Raji (cell line): ENCODE data around the gene SYTL1.

Experiments used
- POLR2A ChIP-seq: IDR thresholded peaks from 2 replicates; pipeline ENCODE4 v1.6.1; 2011; ENCODE audit warnings: low read depth, low read length, control low read depth; ENCODE audit not compliant: insufficient read depth

Gene SYTL1

DNA sequence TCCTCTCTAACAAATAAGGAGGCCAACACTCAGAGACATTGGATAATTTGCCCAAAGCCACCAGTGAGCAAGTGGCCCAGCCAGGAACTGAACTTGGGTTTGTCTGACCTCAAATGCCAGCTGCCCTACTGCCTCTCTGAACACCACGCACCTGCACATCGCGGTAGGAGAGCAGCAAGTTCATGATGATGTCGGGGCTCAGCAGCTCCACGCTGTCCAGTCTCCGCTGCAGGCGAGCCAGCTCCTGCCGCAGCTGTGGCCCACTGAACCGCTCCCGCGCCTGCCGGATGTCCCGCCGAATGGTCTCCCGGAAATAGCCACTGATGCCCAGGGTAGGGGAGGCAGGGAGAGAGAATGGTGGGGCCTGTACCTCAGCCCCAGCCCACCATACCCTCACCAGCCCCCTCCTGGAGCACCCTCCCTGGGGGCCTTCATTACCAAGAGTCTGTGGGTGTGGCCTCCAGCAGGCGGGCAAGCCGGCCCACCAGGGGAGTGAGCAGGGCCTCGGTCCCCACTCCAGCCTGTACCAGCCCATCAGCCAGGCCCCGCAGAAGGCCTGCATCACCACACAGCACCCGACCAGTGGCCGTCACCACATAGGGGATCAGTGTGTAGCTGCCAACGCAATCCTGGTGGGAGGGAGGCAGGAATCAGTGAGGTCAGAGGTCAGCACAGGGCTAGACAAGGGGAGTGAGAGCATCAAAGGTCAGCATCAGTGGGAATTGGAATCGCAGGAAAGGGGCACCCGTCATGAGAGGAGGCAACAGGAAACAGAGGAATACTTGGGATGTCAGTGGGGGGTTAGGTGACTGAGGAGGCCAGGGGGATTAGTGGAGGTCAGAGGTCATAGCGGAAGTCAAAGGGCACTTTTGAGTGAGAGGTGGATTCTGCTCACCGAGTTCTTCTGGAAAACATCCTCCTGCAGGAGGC is 22.2 kb downstream of the SYTL1 start:
- no peak for TF ChIP-seq POLR2A

GRCh38 chr1:27364696-27365371 is 23.0 kb downstream of the SYTL1 start:
- no peak for TF ChIP-seq POLR2A

DNA sequence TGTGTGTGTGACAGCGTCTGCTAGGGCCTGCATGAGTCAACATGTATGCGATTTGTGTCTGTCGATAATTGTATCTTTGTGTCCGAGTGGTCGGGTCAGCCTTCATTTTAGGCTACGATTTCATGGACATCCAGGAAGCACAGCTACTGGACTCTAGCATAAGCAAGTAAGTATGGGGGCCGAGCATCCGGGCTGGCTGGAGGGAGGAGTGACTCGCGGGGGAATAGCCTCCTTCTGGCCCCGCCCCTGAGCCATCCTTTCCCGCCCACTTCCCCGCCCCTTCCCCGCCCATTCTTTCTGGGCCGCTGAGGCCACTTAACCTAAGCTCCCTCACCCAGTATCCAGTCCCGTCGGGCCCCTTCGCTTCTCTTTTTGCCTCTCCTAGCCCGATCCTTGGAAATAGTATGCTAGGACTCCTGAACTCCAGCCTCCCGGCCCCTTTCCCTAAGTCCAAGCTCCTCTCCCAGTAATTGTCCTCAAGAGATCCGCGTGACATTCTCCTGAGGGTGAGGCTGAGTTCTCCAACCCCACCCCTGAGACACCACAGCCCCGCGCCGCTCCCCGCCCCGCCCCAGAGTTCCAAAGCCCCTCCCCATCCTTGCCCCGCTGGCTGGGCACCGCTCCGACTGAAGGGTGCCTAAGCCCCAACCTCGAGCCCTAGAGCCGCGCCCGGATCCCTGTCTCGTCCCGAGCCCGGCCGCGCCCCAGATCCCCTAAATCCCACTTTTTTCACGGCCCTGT is 23.7 kb downstream of the SYTL1 start:
- peak; percentile 50; the same call in 1 of the 2 replicates for TF ChIP-seq POLR2A

DNA sequence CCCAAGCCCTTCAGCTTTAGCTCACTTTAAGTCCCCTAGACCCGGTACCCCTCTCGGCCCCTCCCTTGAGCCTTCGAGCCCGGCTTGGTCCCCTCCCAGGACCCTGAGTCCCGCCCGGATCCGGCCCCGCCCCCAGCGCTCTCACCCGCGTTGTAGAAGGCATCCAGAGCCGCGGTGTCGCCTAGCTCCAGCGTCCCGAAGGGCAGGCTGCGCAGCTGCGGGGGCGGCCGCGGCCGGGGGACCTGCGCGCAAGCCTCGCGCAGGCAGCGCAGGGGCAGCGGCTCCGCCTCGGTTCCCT is 24.2 kb downstream of the SYTL1 start:
- no peak for TF ChIP-seq POLR2A

DNA sequence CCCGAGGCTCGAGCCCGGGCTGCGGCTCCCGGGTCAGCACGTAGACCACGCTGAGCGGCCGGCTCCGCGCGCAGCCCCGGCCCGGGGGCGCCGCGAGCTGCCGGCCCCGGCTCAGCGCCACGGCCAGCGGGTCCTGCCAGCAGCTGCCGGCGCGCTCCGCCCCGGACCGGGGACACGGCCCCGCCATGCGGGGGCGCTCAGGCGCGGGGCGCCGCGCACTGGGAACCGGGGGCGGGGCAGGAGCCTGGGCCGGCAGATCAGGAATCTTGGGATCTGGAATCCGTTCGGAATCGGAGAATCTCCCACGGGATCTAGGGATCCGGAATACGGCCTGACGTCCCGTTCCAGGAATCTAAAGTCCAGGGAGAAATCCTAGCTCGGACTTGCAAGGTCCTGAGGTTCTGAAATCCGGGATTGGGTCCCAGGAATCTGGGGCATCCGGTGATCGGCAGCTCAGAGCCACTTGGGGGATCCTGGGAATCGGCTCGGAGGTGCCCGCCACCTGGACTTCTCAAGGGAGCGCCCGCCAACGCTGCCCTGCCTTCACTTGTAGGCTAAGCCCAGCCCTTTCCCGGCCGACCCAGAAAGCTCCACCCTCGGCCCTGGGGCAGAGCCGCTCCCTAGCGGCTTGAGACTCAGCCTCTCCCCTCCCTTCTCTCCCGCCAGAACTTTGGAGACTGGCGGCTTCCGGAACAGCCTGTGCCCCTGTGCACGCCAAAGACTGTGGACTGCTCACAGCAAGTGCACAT is 24.8 kb downstream of the SYTL1 start, which contains the start of gene MAP3K6:
Gene MAP3K6, minus strand, starts transcription at position 551 of the 749 bp plus-strand sequence. Its CDS starts 364 bp downstream, at position 187.
- no peak for TF ChIP-seq POLR2A

GRCh38 chr1:27367160-27367650 is 25.4 kb downstream of the SYTL1 start:
- TF ChIP-seq POLR2A: no peak

DNA sequence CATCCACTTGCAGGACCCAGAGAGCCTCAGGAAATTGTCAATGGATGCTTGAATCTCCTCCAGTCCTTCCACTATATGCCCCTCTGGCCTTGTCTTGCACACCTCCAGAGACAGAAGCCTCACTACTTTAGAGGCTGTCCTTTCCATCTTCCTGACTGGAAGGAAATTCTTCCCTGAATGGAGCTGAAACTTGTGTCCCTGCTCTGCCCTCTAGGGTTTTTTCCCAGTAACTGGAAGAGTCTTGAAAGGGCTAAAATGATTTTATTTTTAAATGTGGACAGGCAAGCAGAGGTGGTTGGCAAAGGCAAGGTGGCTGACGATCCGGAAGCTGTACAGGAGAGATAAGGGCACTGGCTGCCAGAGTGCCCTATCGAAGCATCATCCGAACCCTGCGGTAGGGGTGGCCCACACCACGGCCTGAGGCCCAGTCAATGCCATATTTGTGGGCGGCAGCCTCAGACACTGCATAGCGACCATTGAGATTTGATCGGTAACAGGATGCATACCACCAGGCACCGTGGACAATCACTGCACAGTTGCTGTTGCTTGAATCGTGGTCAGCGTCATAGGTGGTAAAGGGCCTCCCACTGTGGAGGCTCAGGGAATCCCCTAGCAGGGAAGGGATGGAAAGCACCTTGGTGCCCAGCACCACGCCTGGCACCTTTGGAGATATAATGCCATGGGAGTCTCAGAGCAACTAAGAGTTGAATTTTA is 27.2 kb downstream of the SYTL1 start:
- no peak for TF ChIP-seq POLR2A

DNA sequence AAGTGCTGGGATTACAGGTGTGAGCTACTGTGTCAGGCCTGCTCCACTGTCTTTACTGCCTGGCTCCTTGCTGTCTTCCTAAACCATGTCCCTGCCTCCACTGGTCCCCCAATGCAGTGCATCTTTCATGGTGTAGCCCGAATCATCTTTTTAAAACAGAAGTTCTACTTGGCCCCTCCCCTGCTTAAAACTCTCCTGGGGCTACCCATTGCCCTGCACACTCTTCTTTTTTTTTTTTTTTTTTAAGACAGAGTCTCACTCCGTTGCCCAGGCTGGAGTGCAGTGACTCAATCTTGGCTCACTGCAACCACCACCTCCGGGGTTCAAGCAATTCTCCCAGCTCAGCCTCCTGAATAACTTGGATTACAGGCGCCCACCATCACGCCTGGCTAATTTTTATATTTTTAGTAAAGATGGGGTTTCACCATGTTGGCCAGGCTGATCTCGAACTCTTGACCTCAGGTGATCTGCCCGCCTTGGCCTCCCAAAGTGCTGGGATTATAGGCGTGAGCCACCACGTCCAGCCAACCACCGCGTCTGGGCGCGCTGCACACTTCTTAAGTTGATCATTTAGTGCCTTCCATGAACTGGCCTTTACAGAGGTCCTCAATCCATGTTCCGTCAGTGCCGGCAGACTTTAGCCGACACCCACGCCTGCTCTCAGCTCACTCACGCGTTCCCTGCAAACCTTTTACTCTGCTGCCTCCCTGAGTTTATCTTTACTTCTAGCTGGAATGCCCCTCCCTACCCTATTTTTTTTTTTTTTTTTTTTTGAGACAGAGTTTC is 30.4 kb downstream of the SYTL1 start:
- no peak for TF ChIP-seq POLR2A

GRCh38 chr1:27372808-27373690 is 31.2 kb downstream of the SYTL1 start:
- TF ChIP-seq POLR2A: no peak

GRCh38 chr1:27374362-27375086 is 32.7 kb downstream of the SYTL1 start, which contains the start of gene FCN3:
TSS of gene FCN3 (minus strand) at chr1:27374824. CDS start at chr1:27374818, 6 bp downstream.
- no peak for TF ChIP-seq POLR2A

DNA sequence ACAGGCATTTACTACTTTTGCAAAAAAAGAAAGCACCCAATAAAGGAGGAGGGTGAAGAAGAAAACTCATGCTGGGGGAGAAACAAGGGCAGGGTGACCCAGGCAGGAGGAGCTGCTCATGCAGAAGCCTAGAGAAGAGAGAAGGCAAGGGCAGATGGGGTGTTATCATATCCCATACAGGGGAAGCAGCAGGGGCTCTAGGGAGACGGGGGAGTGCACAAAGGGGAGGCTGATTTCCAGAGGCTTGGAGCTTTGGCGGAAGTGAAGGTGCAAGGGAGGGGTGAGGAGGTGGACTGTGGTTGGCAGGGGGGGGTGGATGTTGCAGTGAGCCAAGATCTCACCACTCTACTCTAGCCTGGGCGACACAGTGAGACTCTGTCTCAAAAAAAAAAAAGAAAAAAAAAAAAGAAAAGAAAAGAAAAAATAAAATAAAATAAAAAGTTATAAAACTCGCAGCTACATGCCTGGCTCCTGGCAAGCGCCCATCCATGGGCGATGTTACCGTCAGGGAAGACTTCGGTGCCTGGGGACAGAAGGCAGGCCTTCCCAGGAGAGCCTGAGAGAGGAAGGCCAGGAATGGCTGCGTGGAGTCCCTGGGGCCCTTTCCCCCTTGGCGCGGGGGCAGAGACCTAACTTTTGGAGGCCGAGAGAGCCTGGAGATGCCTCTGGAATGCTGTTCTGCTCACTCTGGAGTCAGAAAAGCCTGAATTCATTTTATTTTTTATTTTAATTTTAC is 36.1 kb downstream of the SYTL1 start:
- TF ChIP-seq POLR2A: no peak
